A204.1 (cell line): ENCODE data around the gene PELI3.

ENCODE experiments used
- FAIRE-seq: peaks from 2 replicates; lab custom pipeline; 2012; peaks lifted over from hg19 to GRCh38; lab: Jason Lieb, UNC

The PELI3 gene

DNA sequence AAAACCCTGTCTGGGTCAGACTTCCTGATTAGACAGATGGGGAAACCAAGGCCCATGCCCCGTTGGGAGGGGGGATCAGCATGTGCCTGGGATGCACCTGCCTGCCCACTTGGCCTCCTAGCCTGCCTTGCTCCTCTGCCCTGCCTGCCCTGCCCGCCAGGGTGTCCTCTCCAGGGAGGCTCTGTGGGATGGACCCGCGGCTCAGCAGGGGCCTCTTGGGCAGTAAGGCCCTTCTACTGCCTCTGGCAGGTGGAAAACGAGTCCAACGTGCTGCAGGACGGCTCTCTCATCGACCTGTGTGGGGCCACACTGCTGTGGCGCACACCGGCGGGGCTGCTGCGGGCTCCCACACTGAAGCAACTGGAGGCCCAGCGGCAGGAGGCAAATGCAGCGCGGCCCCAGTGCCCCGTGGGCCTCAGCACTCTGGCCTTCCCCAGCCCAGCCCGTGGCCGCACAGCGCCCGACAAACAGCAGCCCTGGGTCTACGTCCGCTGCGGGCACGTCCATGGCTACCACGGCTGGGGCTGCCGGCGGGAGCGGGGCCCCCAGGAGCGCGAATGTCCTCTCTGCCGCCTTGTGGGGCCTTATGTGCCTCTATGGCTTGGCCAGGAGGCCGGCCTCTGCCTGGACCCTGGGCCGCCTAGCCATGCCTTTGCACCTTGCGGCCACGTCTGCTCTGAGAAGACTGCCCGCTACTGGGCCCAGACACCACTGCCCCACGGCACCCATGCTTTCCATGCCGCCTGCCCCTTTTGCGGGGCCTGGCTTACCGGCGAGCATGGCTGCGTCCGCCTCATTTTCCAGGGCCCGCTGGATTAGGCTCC, 8.9 kb downstream of the PELI3 start:
- no peak for FAIRE-seq

DNA sequence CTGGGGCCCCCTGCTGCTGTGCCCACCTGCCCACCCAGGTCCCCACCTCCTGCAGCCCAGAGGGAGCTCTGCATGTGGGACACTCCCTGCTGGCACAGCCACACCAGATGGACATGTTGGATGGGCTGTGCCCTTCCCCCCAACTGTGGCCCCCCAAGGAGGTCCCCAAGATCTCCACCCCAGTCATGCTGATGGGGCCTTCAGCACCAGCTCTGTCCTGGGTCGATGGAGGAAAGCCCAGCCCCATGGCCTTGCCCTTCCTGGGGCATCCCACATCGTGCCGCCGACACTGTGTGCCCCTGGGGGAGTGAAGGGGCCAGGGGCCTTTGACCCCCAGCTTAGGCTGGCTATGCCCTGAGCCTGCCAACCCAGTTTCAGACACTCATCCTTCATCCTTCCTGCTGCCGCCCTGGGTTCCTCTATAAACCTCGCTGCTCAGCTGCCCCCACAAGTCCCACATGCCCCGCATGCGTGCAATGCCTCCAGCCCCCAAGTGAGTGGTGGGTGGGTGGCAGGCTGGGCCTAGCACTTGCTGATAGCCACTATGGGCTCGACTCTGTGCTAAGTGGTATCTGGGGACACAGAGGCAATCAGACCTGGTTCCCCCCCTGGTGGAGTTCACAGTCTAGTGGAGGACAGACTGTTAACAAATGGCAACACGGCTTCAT, 9.6 kb downstream of the PELI3 start:
- no peak for FAIRE-seq

DNA sequence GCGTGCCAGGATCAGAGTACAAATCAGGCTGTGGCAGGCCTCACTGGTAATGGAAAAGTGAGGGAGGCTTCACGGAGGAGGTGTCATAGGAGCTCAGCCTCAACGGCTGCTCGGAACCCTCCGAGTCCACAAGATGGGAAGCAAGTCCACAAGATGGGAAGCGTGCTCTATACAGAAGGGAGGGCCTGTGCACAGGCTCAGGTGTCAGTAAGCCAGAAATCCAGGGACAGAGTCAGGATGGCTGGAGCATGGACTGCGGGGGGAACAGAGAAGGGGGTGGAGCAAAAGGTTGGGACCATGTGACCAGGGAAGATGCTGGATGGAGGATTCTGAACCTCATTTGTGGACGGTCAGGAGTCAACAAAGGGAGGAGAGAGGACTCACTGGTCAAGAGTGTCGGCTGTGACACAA, 10.1 kb downstream of the PELI3 start:
- no peak for FAIRE-seq

DNA sequence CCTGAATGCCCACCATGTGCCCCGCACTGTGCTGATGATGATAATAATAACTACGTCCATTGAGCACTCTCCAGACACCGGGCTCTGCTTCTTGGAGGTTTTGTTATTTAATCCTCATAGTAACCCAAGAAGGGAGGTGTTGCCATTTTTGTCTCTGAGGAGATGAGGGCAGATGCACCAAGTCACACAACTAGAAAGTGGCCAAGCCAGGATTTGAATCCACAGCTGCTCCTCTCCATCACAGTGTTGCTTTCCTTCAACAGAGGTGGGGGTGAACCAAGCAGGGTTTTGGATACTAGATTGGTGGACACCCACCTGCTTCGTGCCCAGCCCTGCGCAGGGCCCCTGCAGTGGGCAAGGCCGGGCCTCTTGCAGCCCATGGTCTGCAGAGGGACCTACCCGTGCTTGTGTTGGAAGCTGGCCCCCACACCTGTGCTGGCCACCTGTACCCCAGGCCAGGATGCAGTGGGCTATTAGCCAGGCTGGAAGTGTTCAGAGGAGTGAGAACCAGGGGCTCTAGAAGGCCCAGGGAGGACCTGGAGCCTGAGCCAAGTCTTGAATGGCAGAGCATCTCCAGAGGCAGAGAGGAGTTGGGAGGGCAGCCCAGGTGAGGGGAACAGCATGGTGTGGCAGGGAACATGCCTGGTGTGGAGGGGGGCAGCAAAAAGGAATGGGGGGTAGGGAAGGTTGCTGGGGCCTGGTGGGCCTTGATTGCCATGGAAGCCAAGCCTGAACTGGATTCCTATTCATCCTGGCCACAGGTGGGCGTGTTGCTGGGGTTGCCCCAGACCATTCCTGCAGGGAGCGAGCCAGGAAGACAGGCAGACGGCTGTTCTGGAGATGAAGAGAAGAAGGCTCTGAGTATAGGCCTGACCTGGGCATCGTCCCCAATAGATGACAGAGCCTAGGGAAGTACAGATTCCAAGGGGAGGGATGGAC, 10.8 kb downstream of the PELI3 start:
- FAIRE-seq: no peak

DNA sequence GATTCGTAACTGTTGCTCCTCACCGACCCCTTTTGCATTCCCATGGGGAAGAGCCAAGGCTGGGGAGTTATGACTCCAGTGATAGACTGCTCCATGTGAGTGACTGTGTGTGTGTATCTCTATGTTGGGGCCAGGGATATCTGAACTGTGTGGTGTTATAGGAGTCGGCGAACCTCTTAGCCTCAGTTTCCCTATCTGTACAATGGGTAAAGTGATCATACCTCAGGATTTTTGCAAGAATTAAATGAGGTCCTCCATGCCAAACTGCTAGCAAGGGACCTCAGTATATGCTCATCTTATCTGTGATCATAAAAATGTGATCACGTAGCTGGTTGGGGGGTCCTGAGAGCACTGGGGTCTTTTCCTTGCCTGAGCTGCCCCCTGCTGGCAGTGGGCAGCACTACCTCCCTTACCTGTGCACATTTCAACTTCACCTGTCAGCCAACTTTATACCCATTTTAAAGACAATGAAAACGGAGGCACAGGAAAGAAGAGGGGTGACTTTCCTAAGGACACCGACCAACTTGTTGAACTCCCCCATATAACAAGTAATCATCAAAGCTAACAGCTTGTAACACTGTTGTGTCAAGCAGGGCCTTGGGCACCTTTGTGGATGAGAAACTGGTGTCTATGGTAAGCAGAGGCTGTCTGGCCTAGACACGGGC, 12.2 kb downstream of the PELI3 start:
- no peak for FAIRE-seq

DNA sequence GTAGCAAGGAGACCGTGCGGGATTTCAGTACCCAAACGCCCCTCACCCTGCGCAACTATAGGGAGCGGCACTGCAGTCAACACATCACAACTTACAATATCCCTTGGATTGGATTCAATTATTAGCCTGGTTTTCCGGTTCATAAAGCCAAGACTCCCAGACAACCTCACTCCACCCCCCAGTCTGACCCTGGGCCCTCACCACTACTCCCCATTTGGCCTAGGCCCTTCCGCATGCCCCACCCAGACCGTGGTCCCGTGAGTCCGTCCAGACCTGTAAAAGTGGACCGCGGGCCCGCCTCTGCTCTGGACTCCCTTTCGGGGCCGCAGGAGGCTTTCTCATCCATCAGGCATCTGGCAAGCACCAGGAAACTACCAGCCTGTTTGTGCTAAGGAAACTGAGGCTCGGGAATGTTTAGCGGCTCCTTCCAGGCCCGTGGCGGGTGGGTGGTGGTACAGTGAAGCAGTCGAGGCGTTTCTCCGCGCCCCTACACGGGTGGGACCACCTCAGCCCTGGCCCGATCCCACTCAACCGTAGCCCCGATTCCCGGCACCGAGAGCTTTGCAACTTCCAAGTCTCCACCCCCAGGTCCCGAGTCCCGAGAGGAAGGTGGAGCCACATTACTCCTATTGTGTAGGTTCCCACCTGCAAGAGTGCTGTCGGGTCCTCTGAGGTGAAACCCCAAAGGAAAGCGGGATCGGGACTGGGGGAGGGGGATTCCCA, 12.8 kb downstream of the PELI3 start:
- no peak for FAIRE-seq

DNA sequence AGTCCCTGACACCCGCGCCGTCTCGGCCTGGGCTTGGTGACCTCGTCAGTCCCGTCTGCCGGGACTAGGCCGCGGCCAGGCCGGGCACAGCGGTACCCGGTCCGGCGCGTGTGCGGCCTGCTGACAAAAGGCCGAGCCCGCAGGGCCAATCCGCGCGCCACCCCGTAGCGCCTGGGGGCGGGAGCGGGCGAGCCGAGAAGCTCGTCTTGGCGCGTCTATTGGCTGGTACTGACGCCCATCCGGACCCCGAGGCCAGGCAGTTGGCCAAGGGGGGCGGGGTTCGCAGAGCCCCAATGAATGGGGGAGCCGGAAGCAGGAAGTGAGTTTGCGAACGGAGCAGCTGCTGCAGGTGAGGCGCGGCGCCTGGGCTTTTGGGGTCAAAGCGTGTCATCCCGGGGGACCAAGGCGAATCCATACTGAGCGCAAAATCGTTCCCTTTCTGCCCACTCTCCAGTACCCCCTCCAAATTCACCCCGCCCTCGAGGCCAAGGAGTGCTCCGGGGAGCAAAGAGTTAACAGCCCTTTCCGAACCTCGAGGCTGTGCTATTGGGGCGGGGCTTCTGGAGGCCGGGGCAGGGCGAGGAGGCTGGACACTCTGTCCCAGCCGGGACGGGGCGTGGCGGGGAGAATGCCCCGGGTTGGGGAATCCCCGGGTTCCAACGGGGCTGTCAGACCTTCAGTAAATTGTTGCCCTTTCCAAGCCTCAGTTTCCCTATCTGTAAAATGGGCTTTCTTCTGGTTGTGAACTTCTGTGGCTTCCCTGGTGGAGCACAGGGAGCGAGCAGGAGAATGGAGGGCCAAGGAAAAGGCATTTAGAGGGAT, 13.6 kb downstream of the PELI3 start, which contains the start of gene DPP3:
Gene DPP3, plus strand, starts transcription at position 318 of the 822 bp plus-strand sequence. CDS start 1,767 bp downstream, outside the sequence.
- FAIRE-seq: peak; percentile 75

DNA sequence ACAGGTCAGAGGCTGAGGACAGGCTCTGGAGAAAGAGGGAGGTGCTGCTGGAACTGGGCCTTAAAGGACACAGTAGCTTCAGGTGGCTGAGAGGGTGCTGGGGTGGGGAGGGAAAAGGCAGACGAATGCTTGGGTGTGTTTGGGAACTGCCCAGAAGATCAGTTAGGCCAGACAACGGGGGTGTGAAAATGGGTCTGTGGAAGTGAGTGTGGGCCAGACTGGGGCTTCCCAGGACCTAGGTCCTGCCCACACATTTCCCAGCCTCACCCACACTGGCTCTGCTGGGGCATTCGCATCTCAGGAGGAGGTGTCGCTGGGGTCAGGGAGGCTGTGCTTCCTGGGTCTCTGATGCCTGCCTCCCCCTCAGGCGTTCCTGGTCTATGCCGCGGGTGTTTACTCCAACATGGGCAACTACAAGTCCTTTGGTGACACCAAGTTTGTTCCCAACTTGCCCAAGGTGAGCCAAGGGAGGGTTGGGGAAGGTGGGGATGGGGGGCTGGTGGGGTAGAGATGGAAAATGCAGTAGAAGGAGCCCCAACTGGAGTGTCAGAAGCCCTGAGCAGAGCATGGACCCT, 18.2 kb downstream of the PELI3 start:
- FAIRE-seq: no peak

DNA sequence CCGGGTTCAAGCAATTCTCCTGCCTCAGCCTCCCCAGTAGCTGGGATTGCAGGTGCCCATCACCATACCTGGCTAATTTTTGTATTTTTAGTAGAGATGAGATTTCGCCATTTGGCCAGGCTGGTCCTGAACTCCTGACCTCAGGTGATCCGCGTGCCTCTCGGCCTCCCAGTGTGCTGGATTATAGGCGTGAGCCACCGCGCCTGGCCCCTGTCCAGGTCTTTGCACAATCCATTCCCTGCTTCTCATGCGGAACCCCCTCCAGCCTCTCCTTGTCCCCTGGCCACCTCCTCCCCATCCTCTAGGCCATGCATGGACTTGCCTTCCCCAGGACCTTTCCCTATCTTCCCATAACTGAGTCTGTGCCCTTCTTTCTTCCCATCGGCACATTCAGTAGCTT, 22.3 kb downstream of the PELI3 start:
- FAIRE-seq: no peak

DNA sequence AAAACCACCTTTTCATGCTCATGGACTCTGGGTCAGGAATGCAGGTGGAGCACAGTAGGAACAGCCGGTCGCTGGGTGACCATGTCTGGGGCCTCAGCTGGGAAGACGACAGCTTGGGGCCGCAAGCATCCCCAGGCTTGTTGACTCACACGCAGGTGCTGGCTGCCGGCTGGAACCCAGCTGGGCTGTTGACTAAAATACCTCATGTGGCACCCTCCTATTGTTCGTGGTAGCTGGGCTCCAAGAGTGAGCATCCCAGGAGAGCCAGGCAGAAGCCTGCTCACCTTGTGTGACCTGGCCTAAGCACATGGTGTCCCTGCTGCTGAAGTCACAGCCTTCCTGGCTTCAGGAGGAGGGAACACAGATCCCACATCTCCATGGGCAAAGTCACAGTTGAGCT, 22.9 kb downstream of the PELI3 start:
- FAIRE-seq: no peak

DNA sequence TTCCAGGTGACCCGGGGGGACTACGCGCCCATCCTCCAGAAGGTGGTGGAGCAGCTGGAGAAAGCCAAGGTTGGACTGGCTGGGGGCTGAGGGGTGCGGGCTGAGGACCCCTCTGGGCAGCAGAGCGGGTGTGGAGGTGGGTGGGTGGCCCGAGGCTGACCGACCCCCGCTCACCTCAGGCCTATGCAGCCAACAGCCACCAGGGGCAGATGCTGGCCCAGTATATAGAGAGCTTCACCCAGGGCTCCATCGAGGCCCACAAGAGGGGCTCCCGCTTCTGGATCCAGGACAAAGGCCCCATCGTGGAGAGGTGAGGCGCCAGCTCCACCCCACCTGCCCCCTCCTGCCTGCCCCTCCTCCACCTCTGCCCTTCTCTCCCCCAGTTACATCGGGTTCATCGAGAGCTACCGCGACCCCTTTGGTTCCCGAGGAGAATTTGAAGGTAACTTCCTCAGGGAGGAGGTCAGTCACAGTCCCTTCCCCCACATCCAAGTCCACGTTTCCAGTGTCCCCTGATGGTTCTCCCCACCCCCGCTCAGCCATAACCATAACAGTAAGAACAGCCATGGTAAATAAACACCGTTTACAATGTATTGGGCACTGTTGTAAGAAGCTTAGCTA, 24.7 kb downstream of the PELI3 start:
- FAIRE-seq: no peak

DNA sequence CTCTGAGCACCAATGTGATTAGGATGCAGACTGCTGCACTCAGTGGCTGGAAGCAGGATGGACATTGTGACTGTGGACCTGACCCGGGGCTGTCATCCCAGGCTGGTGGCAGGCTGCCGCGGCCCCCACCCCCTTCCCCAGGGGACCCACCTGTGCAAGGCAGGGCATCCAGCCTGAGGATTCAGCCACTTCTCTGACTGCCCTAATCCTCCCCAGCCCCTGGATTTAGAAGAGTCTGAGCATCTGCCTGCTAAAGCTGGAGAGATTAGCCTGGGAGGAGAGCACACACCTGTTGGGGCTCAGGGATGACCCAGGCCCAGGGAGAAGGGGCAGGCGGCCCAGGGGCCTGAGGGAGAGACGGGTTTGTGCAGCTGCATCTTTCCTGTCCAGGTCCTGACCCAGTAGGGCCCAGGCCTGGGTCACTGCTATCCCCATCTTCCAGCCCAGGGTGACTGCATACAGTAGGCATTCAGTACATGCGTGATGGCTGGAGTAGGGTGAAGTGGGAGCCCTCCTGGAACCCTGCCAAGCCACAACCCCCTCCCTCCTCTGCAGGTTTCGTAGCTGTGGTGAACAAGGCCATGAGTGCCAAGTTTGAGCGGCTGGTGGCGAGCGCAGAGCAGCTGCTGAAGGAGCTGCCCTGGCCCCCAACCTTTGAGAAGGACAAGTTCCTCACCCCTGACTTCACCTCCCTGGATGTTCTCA, 25.6 kb downstream of the PELI3 start:
- FAIRE-seq: no peak

DNA sequence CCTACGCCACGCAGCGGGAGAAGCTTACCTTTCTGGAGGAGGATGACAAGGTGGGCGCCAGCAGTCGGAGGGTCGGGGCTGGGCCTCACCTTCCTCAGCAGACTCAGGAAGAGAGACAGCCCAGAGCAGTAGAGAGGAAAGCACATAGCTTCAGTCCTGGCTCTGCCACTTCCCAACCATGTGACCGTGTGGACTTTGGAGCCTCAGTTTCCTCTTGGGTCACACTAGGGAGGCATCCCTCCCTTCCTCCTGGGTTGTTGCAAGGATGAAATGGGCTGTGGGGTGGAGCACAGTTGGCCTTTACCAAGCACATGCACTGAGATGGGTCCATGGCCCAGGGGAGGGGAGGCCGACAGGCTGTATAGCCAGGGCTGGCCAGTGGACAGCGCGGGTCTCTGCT, 26.4 kb downstream of the PELI3 start:
- FAIRE-seq: no peak

DNA sequence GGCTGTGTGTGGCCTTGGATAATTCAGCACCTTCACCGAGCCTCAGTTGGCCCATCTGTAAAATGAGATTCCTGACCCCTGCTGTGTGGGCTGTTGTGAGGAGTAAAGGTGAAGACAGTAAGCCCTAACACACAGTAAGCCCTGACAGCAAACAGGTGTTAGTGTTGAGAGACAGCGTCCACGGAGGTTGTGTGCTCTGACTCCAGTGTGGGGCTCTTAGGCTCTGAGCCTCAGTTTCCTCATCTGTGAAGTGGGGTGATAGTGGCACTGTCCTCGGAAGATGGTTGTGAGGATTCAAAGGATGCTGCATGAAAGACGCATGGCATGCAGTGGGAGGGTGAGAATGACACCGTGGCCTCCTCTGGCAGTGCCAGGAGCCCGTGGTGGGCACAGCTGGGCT, 27.8 kb downstream of the PELI3 start:
- no peak for FAIRE-seq

DNA sequence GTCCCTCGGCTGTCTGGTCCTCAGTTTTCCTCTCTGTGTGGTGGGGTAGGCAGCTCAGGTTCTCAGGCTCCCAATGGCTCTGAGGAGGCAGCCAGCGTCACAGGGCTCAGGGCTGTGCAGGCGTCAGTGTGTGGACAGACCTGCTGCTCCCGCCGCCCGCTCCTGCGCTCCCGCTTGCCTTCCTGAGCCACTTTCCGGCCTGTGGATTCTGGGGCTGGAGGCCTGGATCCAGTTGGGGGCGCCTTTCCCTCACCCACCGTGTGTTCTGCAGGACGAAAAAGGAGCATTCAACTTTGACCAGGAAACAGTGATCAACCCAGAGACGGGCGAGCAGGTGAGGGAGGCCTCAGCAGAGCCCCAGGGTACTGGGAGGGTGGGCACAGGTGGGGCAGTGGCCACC, 28.2 kb downstream of the PELI3 start:
- no peak for FAIRE-seq

DNA sequence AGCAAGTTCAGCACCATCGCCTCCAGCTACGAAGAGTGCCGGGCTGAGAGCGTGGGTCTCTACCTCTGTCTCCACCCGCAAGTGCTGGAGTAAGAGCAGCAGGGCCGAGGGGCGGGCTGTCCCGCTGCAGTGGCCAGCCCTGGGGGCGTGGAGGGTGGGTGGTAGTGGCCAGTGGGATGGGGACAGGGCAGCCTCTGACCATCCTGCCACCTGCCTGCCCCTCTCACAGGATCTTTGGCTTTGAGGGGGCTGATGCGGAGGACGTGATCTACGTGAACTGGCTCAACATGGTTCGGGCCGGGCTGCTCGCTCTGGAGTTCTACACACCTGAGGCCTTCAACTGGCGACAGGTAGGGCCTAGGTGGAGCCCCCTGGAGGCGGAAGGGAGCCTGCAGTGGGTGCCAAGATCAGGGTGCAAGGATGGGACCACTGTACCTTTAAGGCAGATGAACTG, 28.7 kb downstream of the PELI3 start:
- no peak for FAIRE-seq

DNA sequence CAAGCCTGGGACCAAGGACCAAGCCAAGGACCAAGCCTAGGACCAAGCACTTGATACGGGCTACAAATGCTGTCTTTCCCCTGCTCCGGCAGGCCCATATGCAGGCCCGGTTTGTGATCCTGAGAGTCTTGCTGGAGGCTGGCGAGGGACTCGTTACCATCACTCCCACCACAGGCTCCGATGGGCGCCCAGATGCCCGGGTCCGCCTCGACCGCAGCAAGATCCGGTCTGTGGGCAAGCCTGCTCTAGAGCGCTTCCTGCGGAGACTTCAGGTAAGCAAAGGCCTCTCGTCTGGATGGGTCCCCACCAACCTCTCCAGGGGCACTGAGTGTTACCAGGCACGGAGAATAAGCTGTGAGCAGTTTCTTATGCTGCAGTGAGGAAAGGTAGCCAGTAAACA, 30.5 kb downstream of the PELI3 start:
- FAIRE-seq: no peak

DNA sequence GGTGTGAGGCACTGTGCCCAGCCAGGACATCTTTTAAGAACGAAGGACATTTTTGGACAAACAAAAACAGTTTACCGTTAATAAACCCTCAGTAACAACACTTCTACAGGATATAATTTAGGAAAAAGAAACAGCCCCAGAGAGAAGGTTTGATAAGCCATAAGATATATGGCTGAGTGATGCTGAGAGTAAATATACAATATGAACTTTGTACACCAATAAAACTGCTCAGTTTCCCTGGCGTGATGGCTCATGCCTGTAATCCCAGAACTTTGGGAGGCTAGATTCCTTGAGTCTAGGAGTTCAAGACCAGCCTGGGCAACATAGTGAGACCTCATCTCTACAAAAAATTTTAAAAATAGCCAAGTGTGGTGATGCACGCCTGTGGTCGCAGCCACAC, 31.8 kb downstream of the PELI3 start:
- FAIRE-seq: no peak

DNA sequence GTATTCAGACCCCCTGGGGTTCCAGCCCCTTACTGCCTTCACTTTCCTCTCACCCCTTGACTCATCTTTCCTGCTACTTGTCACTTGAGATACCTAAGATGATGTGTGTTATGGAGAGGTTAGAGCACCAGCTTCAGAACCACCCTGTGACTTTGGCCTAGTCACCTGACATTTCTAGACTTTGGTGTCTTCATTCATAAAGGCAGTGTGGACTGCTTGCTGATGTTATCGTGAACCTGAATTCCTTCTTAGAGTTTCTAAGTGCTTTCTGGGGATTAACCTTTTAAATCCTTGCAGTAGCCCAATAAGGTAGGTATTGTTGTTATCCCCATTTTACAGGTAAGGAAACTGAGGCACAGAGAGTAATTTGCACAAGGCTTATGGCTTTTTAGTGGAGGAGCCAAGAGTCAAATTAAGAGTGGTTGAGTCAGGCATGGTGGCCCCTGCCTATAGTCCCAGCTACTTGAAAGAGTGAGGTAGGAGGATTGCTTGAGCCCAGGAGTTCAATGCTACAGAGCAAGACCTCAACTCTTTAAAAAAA, 38.6 kb downstream of the PELI3 start:
- FAIRE-seq: no peak
